C1 segment of cervical spinal cord (tissue), 14 donors: Measurements from ENCODE around the gene GMPR.
"Not testable (repeated sequence)": the region's sequence is repeated elsewhere in the genome, so short reads cannot be mapped to it uniquely, and the experiment has no call there.

ENCODE experiments used
- DNase-seq, 14 donors: peaks; one replicate each; lab custom pipeline; 2025; lab: John Stamatoyannopoulos, UW

GMPR gene

DNA sequence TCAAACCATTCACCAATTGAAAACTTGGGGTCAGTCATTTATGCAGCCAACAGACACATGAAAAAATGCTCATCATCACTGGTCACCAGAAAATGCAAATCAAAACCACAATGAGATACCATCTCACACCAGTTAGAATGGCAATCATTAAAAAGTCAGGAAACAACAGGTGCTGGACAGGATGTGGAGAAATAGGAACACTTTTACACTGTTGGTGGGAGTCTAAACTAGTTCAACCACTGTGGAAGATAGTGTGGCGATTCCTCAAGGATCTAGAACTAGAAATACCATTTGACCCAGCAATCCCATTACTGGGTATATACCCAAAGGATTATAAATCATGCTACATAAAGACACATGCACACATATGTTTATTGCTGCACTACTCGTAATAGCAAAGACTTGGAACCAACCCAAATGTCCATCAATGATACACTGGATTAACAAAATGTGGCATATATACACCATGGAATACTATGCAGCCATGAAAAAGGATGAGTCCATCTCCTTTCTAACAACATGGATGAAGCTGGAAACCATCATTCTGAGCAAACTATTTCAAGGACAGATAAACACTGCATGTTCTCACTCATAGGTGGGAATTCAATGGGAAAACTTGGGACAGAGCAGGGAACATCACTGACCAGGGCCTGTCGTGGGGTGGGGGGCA lies 13.2 kb upstream of the GMPR start:
- not testable (repeated sequence) for DNase-seq

DNA sequence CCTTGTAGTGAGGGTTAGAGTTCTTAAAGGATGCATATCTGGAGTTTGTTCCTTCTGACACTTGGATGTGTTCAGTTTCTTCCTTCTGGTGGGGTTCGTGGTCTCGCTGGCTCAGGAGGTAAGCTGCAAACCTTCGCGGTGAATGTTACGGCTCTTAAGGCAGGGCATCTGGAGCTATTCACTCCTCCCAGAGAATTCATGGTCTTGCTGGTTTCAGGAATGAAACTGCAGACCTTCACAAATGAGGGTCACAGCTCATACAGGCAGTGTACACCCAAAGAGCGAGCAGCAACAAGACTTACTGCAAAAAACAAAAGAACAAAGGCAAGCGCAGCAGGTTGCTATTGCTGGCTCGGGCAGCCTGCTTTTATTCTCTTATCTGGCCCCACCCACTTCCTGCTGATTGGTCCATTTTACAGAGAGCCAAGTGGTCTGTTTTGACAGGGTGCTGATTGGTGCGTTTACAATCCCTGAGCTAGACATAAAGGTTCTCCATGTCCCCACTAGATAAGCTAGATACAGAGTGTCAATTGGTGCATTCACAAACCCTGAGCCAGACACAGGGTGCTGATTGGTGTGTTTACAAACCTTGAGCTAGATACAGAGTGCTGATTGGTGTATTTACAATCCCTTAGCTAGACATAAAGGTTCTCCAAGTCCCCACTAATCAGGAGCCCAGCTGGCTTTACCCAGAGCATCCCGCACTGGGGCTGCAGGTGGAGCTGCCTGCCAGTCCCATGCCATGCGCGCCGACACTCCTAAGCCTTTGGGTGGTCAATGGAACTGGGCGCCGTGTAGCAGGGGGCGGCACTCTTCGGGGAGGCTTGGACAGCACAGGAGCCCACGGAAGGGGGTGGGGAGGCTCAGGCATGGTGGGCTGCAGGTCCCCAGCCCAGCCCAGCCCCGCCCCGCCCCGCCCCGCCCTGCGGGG lies 12.0 kb upstream of the GMPR start:
- not testable (repeated sequence) for DNase-seq

DNA sequence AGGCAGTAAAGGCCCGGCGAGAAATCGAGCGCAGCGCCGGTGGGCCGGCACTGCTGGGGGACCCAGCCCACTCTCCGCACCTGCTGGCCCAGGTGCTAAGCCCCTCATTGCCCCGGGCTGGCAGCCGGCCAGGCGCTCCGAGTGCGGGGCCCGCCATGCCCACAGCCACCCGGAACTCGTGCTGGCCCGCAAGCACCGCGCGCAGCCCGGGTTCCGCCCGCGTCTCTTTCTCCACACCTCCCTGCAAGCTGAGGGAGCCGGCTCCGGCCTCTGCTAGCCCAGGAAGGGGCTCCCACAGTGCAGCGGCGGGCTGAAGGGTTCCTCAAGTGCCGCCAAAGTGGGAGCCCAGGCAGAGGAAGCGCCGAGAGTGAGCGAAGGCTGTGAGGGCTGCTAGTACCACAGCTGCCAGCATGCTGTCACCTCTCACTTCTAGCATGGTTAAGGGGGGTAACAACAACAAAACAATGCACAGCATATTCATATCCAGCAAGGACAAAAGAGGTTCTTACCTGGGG lies 11.3 kb upstream of the GMPR start:
- DNase-seq = no peak

DNA sequence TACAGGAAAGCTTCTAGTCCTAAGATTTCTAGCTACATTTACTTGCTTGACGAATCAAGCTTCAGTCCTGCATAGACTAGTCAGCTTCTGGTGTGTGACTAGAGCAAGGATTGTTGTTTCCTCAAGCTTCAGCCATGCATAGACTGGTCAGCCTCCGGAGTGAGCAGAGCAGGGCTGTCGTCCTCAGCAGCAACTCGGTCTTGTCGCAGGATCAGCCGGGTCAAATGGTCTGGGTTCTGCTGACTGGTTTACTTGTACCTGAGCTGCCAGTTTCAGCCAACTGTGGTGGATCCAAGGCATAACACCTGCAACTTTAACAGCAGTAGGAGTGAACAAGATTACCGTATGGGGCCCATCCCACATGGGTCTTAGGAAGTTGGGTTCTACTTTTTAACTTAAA lies 10.8 kb upstream of the GMPR start:
- DNase-seq = no peak

DNA sequence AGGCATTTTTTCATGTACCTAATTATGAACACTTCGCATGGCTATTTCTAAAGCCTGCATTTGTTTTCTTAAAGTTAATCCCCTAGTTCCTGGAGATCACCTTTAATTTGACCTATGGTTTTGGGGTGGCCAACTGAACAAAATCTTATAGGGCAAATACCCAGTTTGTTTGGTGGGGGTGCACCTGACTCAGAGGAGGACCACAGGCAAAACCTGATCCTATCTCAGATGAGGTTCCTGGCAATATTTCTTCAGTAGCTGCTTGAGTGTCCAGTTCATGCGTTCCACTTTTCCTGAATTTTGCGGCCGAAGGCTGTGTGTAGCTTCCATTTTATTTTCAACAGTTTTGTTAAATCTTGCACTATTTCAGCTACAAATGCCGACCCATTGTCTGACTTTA lies 10.3 kb upstream of the GMPR start:
- no peak for DNase-seq

DNA sequence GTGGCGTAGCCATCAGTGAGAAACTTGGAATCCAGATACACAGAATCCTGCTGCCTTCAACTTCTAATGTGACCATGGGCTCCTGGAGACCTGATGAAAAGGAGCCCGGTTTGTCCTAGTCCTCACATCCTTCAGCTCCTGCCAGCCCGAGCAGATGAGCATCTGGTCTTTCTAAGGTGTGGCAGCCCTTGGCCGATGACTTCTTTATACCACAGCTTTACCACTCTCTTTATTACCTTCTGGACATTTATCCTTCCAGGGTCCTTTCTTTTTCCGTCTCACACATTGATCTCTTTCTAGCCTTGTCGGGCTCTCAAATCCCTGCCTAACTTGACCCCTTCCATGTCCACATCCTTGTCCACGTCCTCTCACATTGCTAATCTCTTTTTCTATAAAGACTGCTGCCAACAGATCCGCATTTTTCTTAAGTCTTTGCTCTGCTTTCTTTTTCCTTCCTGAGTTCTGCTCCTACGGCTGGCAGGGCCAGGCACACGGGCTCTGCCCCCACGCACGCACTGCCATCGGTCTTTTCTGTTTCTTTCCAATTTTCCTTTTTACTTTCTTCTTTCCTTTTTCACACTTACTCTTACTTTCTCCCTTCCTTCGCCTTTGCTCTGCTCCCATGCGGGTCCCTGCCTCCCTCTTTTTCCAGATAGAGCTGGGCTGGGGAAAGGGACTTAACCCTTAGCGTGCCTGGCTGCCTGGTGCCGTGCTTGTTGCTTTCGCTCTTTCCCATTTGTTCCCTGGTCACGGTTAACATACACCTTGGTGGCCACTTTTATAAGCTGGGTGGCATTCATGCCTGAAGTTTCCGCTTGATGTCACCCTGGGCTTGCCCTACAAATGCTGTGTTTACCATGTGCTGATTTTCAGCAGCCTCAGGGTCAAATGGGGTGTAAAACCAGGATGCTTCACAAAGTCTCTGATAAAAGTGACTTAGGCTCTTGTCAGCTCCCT lies 9.4 kb upstream of the GMPR start:
- DNase-seq = no peak

DNA sequence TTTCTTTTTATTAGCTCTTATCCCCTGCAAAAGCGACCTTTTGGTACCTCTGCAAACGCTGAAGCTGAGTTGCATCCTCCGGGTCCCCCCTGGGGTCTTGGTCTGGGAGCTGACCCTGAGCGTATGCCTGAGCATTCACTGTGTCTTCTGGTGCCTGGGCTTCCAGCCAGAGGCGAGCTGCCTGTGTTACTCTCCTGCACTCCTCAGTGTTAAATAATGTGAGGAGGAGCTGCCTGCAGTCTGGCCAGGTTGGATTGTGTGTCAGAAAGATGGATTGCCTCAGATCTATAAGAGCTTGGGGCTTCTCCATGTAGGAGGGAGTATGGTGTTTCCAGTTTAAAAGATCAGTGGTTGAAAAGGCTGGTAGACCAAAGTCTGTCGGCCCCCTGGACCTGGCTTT lies 8.7 kb upstream of the GMPR start:
- DNase-seq = no peak

DNA sequence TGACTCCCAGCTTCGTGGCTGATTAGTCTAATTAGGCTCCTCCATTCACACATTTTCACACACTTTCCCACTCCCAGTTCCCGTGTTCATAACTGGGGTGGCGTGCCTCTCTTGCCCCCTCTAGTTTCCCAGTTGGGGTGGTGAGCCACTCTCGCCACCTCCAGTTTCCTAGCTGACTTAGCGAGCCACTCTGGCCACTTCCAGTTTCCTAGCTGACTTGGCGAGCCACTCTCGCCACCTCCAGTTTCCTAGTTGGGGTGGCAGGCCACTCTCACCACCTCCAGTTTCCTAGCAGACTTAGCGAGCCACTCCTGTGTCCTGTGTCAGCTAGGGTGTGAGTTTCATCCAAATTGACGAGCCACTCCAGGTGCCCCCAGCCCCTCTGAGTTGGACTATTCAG lies 7.4 kb upstream of the GMPR start:
- no peak for DNase-seq

DNA sequence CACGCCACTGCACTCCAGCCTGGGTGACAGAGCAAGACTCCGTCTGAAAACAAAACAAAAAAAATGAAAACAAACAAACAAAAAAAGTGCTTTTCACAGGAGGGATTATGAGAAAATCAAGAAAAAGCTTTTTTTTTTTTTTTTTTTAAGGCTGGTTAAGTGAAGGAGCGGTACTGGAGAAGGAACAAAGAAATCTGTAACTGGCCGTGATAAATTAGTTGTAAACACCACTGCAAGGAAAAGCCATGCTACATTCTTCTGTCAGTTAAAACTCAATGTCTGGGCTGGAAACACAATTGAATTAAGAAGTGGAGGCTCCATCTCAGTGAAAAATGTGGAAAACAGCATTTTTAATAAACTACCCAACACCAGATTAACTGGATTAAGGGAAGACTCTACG lies 6.3 kb upstream of the GMPR start:
- no peak for DNase-seq

DNA sequence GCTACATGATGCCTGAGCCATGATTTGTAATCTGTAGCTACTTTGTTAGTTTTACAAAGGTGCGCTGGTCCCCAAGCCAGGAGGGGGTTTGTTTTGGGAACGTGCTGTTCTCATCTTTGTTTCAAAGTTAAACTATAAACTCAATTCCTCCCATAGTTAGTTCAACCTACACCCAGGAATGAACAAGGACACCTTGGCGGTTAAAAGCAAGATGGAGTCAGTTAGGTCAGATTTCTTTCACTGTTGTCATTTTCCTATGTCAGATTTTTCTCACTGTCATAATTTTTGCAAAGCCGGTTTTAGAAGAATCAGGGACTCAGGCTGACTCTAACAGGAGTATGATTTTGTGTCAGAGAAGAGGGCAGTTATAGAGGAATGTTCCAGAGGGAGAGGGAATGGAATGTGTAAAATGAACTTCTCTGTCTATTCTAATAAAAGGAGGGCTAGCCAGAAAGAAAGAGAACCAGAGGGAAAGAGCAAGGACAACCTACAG lies 2.3 kb upstream of the GMPR start:
- no peak for DNase-seq

DNA sequence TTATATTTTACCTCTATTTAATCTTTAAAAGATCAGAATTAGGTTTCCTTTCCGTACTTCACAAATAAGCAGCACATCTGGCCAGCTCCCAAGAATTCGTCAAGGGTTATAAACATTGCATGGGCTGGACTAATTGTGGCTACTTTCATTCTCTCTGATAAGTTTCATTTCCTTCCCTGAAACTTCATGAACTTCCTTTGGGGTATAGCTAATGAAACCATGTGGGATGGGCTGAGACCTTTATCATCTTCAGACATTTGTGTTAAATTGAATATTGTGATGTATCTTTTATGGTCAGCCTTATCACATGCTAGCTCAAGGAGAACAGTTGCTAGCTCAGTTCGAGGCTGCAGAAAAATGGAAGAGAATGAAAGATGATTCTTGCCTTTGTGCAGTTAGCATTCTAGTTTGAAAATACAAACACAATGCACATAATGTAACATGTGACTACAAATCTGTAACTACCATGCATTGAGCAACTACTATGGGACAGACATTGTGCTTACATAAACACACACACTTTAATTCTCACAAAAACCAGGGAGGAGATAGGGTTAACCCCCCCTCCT lies 1.7 kb upstream of the GMPR start:
- DNase-seq = no peak

DNA sequence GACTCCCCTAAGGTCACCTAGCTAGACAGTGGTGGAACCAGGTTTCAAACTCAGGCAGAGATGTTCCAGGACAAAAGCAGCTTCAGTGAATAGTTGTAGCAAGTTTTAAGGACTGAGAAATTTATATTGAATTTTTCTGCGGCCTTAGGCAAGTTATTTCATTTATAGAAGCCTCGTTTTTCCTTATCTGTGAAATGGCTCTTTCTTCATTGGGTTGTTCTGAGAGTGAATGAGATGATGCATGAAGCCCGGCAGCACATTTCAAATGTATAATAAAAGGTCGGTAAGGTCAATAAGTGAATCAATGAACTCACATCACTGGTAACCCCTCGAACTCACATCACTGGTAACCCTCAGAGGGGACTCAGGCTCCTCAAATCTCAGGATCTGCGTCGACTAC lies 1.1 kb upstream of the GMPR start:
- no peak for DNase-seq

DNA sequence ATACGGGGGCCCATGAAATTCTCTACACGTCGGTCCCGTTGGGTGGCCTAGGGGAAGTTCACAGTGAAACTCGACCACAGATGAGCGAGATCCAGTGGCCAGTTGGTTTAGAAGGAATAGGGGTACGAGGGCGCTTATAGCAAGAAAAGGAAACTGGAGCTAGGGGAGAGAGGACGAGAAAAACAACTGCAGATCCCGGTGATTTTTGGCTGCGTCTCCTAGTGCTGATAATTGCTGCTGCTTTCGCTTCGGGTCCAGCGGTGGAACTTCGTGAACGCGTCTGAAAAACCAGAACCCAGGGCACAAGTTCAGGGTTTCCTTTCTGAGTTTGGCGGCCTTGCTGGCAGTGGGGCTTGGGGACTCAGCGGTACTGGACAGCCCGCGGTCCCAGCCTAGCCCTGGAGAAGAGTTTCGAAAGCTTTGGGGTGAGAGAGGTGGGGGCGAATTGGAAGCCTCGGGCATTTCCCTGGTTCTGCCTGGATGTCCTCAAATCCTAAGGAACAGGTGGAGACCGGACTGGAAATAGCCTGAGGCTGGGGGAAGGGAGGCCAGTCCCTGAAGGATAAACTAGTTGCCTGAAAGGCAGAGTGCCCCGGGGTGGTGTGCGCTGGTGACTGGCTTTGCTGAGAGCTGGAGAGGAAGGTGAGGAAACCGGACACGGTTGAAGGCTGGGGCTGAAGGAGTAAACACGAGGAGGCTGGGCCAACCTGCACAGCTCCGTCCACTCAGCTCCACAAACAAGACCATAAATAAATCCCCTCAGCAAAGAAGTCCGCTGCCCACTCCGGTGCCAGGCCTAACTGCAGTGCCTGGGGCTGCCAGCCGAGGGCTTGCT lies 793 bp downstream of the GMPR start:
- peak in 13 of 14 donors; percentile 22 to 77 (median 58) for DNase-seq

DNA sequence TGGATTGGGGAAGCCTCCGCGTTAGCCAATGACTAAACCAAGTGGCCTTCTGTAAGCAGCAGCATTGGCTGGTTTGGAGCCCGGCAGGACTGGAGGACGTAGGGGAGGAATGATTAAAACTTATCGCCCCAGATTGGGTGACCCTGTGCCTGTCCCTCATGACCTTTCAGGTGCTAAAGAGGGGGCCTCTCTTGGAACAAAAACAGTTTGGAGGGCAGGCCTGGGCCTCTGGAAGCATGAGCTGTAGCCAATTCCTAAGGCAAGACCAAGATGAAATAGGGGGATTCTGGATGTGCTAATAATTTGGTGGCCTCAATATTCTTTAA lies 1.4 kb downstream of the GMPR start:
- no peak for DNase-seq

DNA sequence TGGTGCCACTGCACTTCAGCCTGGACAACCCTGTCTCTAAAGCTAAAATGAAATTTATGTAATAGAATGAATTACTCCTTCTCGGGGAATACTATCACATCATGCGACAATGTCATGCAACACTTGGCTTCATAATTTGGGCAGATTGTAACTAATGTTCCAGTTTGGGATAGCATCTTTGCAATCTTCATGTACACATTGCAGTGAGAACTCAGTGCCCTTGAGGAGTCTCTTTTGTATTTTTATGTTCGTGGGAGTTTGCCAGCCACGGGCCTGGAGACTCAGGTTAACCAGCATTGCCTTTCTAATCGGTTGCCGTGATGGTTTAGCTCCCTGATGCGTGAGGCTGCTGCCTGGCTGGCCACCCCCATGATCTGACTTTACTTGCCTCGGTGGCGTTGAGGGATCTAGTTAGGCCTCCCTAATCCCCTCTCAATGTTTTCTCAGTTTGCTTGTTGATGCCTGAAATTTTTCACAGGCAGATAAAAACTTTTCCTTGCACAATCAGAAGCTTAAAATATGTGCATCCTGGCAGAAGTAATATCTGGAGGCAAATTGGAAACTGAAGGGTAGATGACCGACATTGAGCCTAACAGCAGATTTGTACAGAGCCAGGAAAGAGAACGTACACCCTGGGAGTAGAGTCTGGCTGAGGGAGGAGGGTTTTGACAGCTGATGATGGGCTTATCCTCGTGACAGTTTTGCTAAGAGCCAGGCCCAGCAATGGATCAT lies 2.4 kb downstream of the GMPR start:
- DNase-seq = no peak

DNA sequence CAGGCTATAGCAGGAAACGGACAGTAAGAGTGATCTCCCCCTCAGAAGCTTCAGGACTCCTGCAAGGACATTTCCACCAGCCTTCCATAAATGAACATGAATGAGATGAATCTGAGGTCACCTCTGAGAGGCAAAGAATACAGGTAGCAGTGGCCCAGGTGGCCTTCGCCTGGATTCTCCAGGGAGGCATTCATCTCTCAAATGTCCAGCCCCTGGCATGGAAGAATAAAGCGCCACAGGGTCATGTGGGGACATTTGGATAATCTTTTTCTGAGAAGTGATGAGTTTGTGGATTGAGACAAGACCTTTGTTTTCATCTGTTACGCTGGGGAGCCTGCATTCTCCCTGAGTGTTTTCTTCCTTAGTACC lies 2.9 kb downstream of the GMPR start:
- DNase-seq = no peak

DNA sequence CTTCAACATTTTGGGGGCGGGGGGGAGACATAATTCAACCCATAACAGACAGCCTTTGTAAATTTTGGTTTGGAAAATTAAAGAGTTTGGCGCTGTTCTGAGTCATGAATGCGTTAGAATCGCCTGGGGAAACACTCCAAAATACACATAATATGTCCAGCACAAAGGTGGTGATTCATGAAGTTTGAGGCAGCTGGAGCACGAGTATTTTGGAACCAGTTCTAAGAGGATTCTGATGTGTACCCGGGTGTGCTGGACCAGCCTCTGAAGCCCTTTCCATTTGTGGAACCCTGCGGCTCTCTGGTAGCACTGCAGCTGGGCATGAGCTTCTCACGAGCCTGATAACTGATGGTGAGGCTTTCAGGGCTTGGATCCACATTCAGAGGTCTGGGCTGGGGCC lies 4.7 kb downstream of the GMPR start:
- peak in 3 of 14 donors; percentile 24 to 31 (median 29) for DNase-seq

DNA sequence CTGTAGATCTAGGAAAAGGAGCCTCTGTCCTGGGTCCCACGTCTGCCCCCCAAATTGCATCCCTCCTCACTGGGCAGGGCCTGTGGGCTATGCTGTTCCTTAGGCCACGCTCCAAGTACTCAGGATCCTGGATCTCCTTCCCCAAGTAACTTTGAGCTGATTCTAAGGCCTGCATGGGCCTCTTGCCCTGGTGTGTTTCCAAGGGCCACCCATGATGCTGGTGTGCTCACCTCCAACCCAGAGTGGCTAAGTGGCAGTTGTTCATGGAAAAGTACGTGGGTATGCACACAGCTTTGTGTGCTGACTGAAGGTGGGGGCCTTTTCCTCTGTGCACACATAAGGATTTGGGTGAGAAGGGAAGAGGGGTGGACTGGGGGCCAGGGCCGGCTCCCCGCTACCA lies 5.3 kb downstream of the GMPR start:
- no peak for DNase-seq

DNA sequence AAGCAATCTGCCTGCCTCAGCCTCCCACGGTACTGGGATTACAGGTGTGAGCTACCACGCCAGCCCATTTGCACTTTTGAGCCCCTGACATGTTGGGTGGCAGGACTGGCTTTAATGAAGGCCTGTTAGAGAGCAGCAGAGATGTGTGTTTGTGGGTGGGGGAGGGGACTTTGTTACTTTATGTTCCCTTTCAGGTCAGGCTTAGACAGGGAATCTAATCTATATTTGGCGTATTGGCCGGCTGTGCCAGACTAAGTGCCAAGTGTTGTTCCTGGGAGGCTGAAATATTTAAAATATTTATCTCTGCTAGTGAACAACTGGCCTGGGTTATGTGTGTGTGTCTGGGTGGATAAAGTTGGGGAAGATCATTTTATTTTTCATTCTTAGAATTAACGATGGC lies 6.1 kb downstream of the GMPR start:
- peak in 1 of 14 donors; percentile 53 for DNase-seq
